ENCODE results near the gene FIGN. TPM values are rescaled to one million over a fixed set of nuclear protein-coding genes. Genes with fewer than 3 reads are reported as not detected.

The FIGN gene
- total RNA-seq, 1 experiment from 2014 or later: 14.6 TPM

DNA sequence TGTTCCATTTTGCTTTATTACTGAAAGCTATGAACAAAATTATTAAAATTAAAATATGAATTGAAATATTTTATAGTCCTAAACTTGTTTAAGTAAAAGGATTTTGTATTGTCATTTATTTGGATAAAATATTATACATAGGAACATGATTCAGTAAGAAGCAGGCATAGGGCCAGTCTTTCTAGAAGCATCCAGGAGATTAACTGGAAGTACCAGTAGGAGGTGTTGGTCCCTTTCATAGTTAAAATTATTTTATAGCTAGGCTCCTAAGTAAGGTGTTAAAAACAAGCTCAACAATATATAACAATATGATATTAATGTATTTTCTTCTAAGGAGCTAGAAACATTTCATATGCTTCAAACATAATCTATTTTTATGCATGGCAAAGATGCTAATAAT, 43.7 kb downstream of the FIGN start:
- Histone ChIP-seq H4K8ac (replicated peaks; ENCODE audit: insufficient read length, low read depth, low read length) (no peak overlapping the region), H3K14ac (ENCODE audit: insufficient read depth, low read length) (no peak overlapping the region), H3K9me3 (ENCODE audit: control insufficient read depth, low read depth, low read length) (no peaks in the 10 kb centered on the region), H2BK120ac (ENCODE audit: low read depth, low read length, poor library complexity, severe bottlenecking) (no peak overlapping the region), H4K91ac (ENCODE audit: insufficient read length, low read depth, low read length) (no peak overlapping the region), H2BK12ac (ENCODE audit: insufficient read length, low read depth, low read length) (no peak overlapping the region), H3K4me1 (ENCODE audit: insufficient read depth, low read length) (peaks cover 5% of the 10 kb centered on the region; the same call in 1 of the 2 replicates), H3K23ac (ENCODE audit: insufficient read length, low read depth, low read length) (no peak overlapping the region), H3K4me2 (ENCODE audit: insufficient read depth, insufficient read length, low read length) (no peak overlapping the region), H2AK5ac (ENCODE audit: insufficient read length, low read length) (no peak overlapping the region), H3T11ph (ENCODE audit: low read length) (no peak overlapping the region), H4K5ac (ENCODE audit: insufficient read length, low read depth, low read length) (no peak overlapping the region), H3K4ac (ENCODE audit: low read depth, low read length) (no peak overlapping the region), H2AFZ (ENCODE audit: low read length) (no peak overlapping the region), H4K20me1 (ENCODE audit: control insufficient read depth, insufficient read depth, insufficient read length) (no peaks in the 10 kb centered on the region), H3K79me2 (ENCODE audit: insufficient read depth, low read length) (no peaks in the 10 kb centered on the region; the same call in 1 of the 2 replicates), H2BK5ac (ENCODE audit: insufficient read length, low read length) (no peak overlapping the region), H3K79me1 (ENCODE audit: insufficient read depth, low read depth, low read length, poor library complexity, severe bottlenecking) (peaks cover 7% of the 10 kb centered on the region), H3K56ac (ENCODE audit: insufficient read length, low read depth, low read length) (no peak overlapping the region), H2BK15ac (ENCODE audit: low read depth, low read length) (no peak overlapping the region), H3K23me2 (ENCODE audit: insufficient read length, low read depth, low read length, poor library complexity, severe bottlenecking) (no peaks in the 10 kb centered on the region), H2BK20ac (ENCODE audit: low read depth, low read length, poor library complexity, severe bottlenecking) (no peak overlapping the region), H3K9ac (ENCODE audit: extremely low read depth, insufficient read length, low read length) (no peak overlapping the region), H3K27me3 (ENCODE audit: insufficient read depth, low read length) (no peaks in the 10 kb centered on the region), H3K27ac (ENCODE audit: insufficient read length, low read depth, low read length) (no peak overlapping the region), H3K18ac (ENCODE audit: insufficient read length, low read depth, low read length) (no peak overlapping the region)
- Mint-ChIP-seq H3K27me3 (ENCODE audit: low read depth) (no peaks in the 10 kb centered on the region), H3K9me3 (no peaks in the 10 kb centered on the region), H3K36me3 (ENCODE audit: insufficient read depth in 1 of 3, low read depth in 3 of 3) (no peaks in the 10 kb centered on the region), H3K4me1 (peaks cover 26 to 36% of the 10 kb centered on the region in 2 experiments), H3K4me3 (no peak overlapping the region), H3K27ac (no peak overlapping the region)
- TF ChIP-seq, protein P1, sequence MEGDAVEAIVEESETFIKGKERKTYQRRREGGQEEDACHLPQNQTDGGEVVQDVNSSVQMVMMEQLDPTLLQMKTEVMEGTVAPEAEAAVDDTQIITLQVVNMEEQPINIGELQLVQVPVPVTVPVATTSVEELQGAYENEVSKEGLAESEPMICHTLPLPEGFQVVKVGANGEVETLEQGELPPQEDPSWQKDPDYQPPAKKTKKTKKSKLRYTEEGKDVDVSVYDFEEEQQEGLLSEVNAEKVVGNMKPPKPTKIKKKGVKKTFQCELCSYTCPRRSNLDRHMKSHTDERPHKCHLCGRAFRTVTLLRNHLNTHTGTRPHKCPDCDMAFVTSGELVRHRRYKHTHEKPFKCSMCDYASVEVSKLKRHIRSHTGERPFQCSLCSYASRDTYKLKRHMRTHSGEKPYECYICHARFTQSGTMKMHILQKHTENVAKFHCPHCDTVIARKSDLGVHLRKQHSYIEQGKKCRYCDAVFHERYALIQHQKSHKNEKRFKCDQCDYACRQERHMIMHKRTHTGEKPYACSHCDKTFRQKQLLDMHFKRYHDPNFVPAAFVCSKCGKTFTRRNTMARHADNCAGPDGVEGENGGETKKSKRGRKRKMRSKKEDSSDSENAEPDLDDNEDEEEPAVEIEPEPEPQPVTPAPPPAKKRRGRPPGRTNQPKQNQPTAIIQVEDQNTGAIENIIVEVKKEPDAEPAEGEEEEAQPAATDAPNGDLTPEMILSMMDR (conservative IDR thresholded peaks at IDR 0.05): no peak
- no peak for DNase-seq

All from H9 (cell line).